Kidney tubule cell (primary cell): ENCODE measurements around the gene AQP2.
A peak's percentile ranks its signal among the peaks of the same experiment; 100 is the strongest.

Experiments
- DNase-seq: peaks from one replicate; pipeline ENCODE4 v3.0.0-alpha.2; 2018; ENCODE audit warnings: low spot score

The AQP2 gene

GRCh38 chr12:49920241-49920914, 30.2 kb upstream of the AQP2 start:
- DNase-seq, result no peak

- DNase-seq, result no peak
Observed at GRCh38 chr12:49920915-49921286, 29.6 kb upstream of the AQP2 start.

- no peak for DNase-seq
Observed at GRCh38 chr12:49921299-49921698, 29.2 kb upstream of the AQP2 start.

- DNase-seq, result no peak
Observed at GRCh38 chr12:49921936-49922335, 28.6 kb upstream of the AQP2 start.

GRCh38 chr12:49922349-49923034, 28.0 kb upstream of the AQP2 start:
- no peak for DNase-seq

GRCh38 chr12:49923035-49923644, 27.4 kb upstream of the AQP2 start:
- no peak for DNase-seq

- DNase-seq, result no peak
Observed at GRCh38 chr12:49923880-49924556, 26.5 kb upstream of the AQP2 start.

GRCh38 chr12:49924628-49925246, 25.8 kb upstream of the AQP2 start:
- DNase-seq, result no peak

- DNase-seq, result no peak
Observed at GRCh38 chr12:49925433-49926204, 24.9 kb upstream of the AQP2 start.

- no peak for DNase-seq
Observed at GRCh38 chr12:49928471-49928870, 22.1 kb upstream of the AQP2 start.

- no peak for DNase-seq
Observed at GRCh38 chr12:49929581-49929980, 21.0 kb upstream of the AQP2 start.

GRCh38 chr12:49930515-49931288, 19.8 kb upstream of the AQP2 start:
- peak; percentile 56 for DNase-seq

GRCh38 chr12:49932023-49932422, 18.5 kb upstream of the AQP2 start:
- DNase-seq, result no peak

GRCh38 chr12:49932533-49933130, 17.9 kb upstream of the AQP2 start:
- DNase-seq, result no peak

GRCh38 chr12:49933796-49934195, 16.7 kb upstream of the AQP2 start:
- no peak for DNase-seq

- DNase-seq, result no peak
Observed at GRCh38 chr12:49934505-49934904, 16.0 kb upstream of the AQP2 start.

- no peak for DNase-seq
Observed at GRCh38 chr12:49936925-49937324, 13.6 kb upstream of the AQP2 start.

GRCh38 chr12:49937639-49938300, 12.8 kb upstream of the AQP2 start:
- DNase-seq, result no peak

- no peak for DNase-seq
Observed at GRCh38 chr12:49939307-49939706, 11.2 kb upstream of the AQP2 start.

- DNase-seq, result no peak
Observed at GRCh38 chr12:49939707-49940106, 10.8 kb upstream of the AQP2 start.
